ENCODE data around the gene ULK4.

The ULK4 gene

DNA sequence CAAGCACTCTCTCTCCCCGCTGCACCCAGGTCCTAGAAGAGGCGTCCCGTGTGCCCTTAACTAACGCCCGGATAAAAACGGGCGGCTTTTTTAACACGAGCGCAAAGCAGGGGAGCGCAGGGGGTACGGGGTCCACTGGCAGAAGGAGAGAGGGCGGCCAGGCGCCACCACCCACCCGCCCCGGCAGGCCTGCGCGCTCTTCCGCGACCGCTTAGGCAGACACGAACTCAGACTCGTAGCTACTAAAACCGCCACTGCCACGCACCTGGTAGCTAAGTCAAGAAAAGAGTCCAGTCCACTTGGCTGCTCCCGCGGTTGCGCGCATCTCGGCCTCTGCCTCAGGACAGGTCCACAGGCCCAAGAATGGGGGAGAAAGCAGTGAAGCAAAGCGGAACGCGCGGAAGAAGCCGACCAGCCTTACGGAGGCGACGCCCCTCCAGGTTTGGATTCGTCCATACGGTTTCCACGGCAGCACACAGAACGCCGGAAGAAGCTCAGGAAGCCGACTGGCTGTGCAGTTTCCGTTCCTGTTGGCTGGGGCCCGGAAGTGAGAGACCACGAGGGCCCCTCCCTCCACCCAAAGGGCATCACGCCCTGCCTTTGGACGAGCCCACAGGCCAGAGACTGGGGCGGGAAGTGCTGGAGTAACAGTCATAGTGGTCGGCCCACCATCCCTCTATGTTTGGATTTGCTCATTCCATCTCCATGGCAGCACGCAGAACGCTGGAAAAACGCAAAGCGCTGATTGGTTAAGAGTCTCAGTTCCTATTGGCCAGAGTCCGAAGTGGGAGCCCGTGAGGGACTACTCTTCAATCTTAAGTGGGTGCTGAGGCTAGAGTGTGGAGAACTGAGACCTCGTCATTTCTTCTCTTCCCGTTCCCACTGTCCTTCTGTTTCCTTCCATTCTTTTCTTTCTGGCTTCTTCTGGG, at the start of gene ULK4:
TSS of gene ULK4 (minus strand) at position 353 of the 929 bp plus-strand sequence. CDS start 7,344 bp downstream, outside the sequence.
- peak within 1 kb of the TSS; percentile 79 for H3K4me3 ChIP-seq (ENCODE audit: insufficient read depth, low read length, poor library complexity, severe bottlenecking)
- TF ChIP-seq, protein P1, sequence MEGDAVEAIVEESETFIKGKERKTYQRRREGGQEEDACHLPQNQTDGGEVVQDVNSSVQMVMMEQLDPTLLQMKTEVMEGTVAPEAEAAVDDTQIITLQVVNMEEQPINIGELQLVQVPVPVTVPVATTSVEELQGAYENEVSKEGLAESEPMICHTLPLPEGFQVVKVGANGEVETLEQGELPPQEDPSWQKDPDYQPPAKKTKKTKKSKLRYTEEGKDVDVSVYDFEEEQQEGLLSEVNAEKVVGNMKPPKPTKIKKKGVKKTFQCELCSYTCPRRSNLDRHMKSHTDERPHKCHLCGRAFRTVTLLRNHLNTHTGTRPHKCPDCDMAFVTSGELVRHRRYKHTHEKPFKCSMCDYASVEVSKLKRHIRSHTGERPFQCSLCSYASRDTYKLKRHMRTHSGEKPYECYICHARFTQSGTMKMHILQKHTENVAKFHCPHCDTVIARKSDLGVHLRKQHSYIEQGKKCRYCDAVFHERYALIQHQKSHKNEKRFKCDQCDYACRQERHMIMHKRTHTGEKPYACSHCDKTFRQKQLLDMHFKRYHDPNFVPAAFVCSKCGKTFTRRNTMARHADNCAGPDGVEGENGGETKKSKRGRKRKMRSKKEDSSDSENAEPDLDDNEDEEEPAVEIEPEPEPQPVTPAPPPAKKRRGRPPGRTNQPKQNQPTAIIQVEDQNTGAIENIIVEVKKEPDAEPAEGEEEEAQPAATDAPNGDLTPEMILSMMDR (IDR thresholded peaks at IDR 0.05; ENCODE audit: insufficient read depth, low read length, poor library complexity, severe bottlenecking): no peak
- no peak for TF ChIP-seq EZH2phosphoT487 (conservative IDR thresholded peaks at IDR 0.05; ENCODE audit: low read length)
- H3K79me2 ChIP-seq (ENCODE audit: insufficient read depth, low read length): 0 out of 2 replicates have a peak, but pooled peaks cover 4% of the 10 kb centered on the region
- H3K9me2 ChIP-seq (replicated peaks; ENCODE audit: insufficient read depth, low read length): no peaks in the 10 kb centered on the region
- H3K36me3 ChIP-seq (ENCODE audit: low read length): no peaks in the 10 kb centered on the region
- no peaks in the 10 kb centered on the region for H3F3A ChIP-seq (ENCODE audit: insufficient read depth)
- peak within 1 kb of the TSS; percentile 81 for H3K4me2 ChIP-seq (ENCODE audit: low read depth, low read length, poor library complexity, severe bottlenecking)
- H3K9me3 ChIP-seq (ENCODE audit: insufficient read depth, low read length): no peaks in the 10 kb centered on the region
- H3K27me3 ChIP-seq (ENCODE audit: low read length): no peaks in the 10 kb centered on the region
- peak within 1 kb of the TSS; percentile 68 for H3K9ac ChIP-seq (ENCODE audit: low read length)
- peak within 1 kb of the TSS; percentile 58 for H3K27ac ChIP-seq (ENCODE audit: low read depth, low read length)
- H4K20me1 ChIP-seq (ENCODE audit: low read depth, low read length): no peaks in the 10 kb centered on the region
- peak within 1 kb of the TSS; percentile 79 for H2AFZ ChIP-seq (ENCODE audit: low read depth, low read length, severe bottlenecking)

GRCh38 chr3:42010530-42010929, 48.6 kb upstream of the ULK4 start:
- Histone ChIP-seq H3K9me2 (replicated peaks; ENCODE audit: insufficient read depth, low read length) (no peaks in the 10 kb centered on the region), H3K9me3 (ENCODE audit: insufficient read depth, low read length) (no peaks in the 10 kb centered on the region), H2AFZ (ENCODE audit: low read depth, low read length, severe bottlenecking) (no peak overlapping the region), H3K36me3 (ENCODE audit: low read length) (no peaks in the 10 kb centered on the region), H3K9ac (ENCODE audit: low read length) (no peak overlapping the region), H3K27ac (ENCODE audit: low read depth, low read length) (no peak overlapping the region), H3K4me2 (ENCODE audit: low read depth, low read length, poor library complexity, severe bottlenecking) (no peak overlapping the region), H3F3A (ENCODE audit: insufficient read depth) (peaks cover 27% of the 10 kb centered on the region), H4K20me1 (ENCODE audit: low read depth, low read length) (peaks cover 2% of the 10 kb centered on the region; the same call in 1 of the 2 replicates), H3K27me3 (ENCODE audit: low read length) (no peaks in the 10 kb centered on the region), H3K4me3 (ENCODE audit: insufficient read depth, low read length, poor library complexity, severe bottlenecking) (no peak overlapping the region), H3K79me2 (ENCODE audit: insufficient read depth, low read length) (peaks cover 17% of the 10 kb centered on the region)
- TF ChIP-seq, protein P1 (IDR thresholded peaks at IDR 0.05; ENCODE audit: insufficient read depth, low read length, poor library complexity, severe bottlenecking): no peak
- TF ChIP-seq EZH2phosphoT487 (conservative IDR thresholded peaks at IDR 0.05; ENCODE audit: low read length): no peak

GRCh38 chr3:42009456-42009855, 47.6 kb upstream of the ULK4 start:
- no peak overlapping the region for H3K4me3 ChIP-seq (ENCODE audit: insufficient read depth, low read length, poor library complexity, severe bottlenecking)
- H3K79me2 ChIP-seq (ENCODE audit: insufficient read depth, low read length): peaks cover 6% of the 10 kb centered on the region; the same call in 1 of the 2 replicates
- no peak overlapping the region for H3K27ac ChIP-seq (ENCODE audit: low read depth, low read length)
- no peaks in the 10 kb centered on the region for H4K20me1 ChIP-seq (ENCODE audit: low read depth, low read length)
- no peaks in the 10 kb centered on the region for H3K9me3 ChIP-seq (ENCODE audit: insufficient read depth, low read length)
- H2AFZ ChIP-seq (ENCODE audit: low read depth, low read length, severe bottlenecking): no peak overlapping the region
- no peak for TF ChIP-seq EZH2phosphoT487 (conservative IDR thresholded peaks at IDR 0.05; ENCODE audit: low read length)
- TF ChIP-seq, protein P1 (IDR thresholded peaks at IDR 0.05; ENCODE audit: insufficient read depth, low read length, poor library complexity, severe bottlenecking): no peak
- no peaks in the 10 kb centered on the region for H3K9me2 ChIP-seq (replicated peaks; ENCODE audit: insufficient read depth, low read length)
- H3F3A ChIP-seq (ENCODE audit: insufficient read depth): peaks cover 26% of the 10 kb centered on the region
- no peak overlapping the region for H3K4me2 ChIP-seq (ENCODE audit: low read depth, low read length, poor library complexity, severe bottlenecking)
- no peaks in the 10 kb centered on the region for H3K27me3 ChIP-seq (ENCODE audit: low read length)
- H3K36me3 ChIP-seq (ENCODE audit: low read length): no peaks in the 10 kb centered on the region
- no peak overlapping the region for H3K9ac ChIP-seq (ENCODE audit: low read length)

Data from SU-DHL-6 (cell line).